ENCODE measurements around the gene RGMB.

Gene RGMB

GRCh38 chr5:98774192-98775033, 950 bp downstream of the RGMB start:
- TF ChIP-seq, protein P1, sequence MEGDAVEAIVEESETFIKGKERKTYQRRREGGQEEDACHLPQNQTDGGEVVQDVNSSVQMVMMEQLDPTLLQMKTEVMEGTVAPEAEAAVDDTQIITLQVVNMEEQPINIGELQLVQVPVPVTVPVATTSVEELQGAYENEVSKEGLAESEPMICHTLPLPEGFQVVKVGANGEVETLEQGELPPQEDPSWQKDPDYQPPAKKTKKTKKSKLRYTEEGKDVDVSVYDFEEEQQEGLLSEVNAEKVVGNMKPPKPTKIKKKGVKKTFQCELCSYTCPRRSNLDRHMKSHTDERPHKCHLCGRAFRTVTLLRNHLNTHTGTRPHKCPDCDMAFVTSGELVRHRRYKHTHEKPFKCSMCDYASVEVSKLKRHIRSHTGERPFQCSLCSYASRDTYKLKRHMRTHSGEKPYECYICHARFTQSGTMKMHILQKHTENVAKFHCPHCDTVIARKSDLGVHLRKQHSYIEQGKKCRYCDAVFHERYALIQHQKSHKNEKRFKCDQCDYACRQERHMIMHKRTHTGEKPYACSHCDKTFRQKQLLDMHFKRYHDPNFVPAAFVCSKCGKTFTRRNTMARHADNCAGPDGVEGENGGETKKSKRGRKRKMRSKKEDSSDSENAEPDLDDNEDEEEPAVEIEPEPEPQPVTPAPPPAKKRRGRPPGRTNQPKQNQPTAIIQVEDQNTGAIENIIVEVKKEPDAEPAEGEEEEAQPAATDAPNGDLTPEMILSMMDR (IDR thresholded peaks at IDR 0.05; ENCODE audit: insufficient read depth, missing control alignments), result no peak
- FAIRE-seq (no peak), DNase-seq (ENCODE audit: insufficient read length, low spot score) (no peak)

- FAIRE-seq, result no peak
- TF ChIP-seq, protein P1 (IDR thresholded peaks at IDR 0.05; ENCODE audit: insufficient read depth, missing control alignments), result no peak
- DNase-seq (ENCODE audit: insufficient read length, low spot score), result no peak
Measured at GRCh38 chr5:98775246-98776065, 2.0 kb downstream of the RGMB start.

- DNase-seq (ENCODE audit: insufficient read length, low spot score) (no peak), FAIRE-seq (no peak)
- TF ChIP-seq, protein P1 (IDR thresholded peaks at IDR 0.05; ENCODE audit: insufficient read depth, missing control alignments), result no peak
Measured at GRCh38 chr5:98776066-98776705, 2.7 kb downstream of the RGMB start.

- TF ChIP-seq, protein P1 (IDR thresholded peaks at IDR 0.05; ENCODE audit: insufficient read depth, missing control alignments), result no peak
- no peak for DNase-seq (ENCODE audit: insufficient read length, low spot score)
- FAIRE-seq, result no peak
Measured at GRCh38 chr5:98777295-98777694, 3.8 kb downstream of the RGMB start.

GRCh38 chr5:98779264-98779877, 5.9 kb downstream of the RGMB start:
- TF ChIP-seq, protein P1 (IDR thresholded peaks at IDR 0.05; ENCODE audit: insufficient read depth, missing control alignments), result no peak
- no peak for FAIRE-seq

GRCh38 chr5:98780390-98780789, 6.9 kb downstream of the RGMB start:
- no peak for FAIRE-seq
- TF ChIP-seq, protein P1 (IDR thresholded peaks at IDR 0.05; ENCODE audit: insufficient read depth, missing control alignments), result no peak
- no peak for DNase-seq (ENCODE audit: insufficient read length, low spot score)

More at GRCh38 chr5:98779264-98779877, 5.9 kb downstream of the RGMB start:
- no peak for DNase-seq (ENCODE audit: insufficient read length, low spot score)

Data from D721Med (cell line).